ENCODE data around the gene DNAH6.

- TF ChIP-seq GATA2 (IDR thresholded peaks at IDR 0.05; ENCODE audit: low read depth, low read length), result no peak
- TF ChIP-seq GATA3 (IDR thresholded peaks at IDR 0.05; ENCODE audit: low read depth, low read length), result no peak
Observed at GRCh38 chr2:84629550-84629949, 113.3 kb downstream of the DNAH6 start.

All from SH-SY5Y (cell line).